Medulla oblongata (tissue), 1 donor: ENCODE results near the gene PTPN21.

Source experiments
- DNase-seq: peaks from one replicate; pipeline ENCODE4 v3.0.0-alpha.2; 2015; ENCODE audit errors: extremely low spot score

PTPN21 gene

GRCh38 chr14:88504602-88505001 is 50.2 kb downstream of the PTPN21 start:
- no peak for DNase-seq

DNA sequence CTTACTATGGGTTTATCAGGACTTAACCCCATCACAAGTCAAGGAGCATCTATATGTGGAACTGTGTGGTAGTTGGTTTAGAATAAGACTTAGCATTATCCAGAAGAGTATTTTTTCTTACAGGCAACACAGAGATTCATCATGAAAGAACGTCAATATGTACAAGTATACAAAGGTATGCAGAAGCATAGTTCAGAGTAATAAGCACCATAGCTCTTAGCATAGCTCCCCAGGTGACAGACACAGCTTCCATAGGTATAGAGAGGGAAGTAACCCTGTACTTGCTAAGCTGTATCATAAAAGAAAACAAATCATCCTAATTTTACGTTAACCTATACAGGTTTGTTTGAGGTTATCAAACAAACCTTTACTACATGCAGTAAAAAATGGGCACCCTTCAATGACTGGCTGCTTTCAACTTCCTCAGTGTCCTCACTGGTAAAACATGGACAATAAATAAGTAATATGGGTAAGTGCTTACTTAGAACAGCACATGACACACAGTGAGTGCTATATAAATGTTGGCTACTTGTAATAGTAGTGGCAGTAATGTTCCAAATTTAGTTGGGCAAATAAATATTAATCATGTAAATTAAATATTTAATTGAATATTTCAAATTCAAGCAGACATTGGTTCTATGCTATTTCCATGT is 50.9 kb downstream of the PTPN21 start:
- DNase-seq = no peak

DNA sequence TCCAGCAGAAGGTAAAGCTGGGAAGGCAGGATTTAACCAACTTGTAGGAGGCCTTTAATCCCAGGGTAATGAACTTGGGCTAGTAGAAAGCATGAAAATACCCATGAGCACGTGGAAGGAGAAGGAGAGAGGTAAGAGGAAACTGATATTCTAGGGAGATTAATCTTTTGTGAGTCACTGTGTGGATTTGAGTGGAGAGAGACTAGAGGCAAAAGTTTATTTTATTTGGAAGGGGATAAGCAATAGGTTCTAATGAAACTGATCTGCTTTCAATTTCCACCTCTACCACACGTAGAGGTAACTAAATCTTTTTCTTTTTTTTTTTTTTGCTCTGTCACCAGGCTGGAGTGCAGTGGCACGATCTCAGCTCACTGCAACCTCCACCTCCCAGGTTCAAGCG is 52.1 kb downstream of the PTPN21 start:
- no peak for DNase-seq

- no peak for DNase-seq
These were observed 54.2 kb downstream of the PTPN21 start for GRCh38 chr14:88500611-88501010.

DNA sequence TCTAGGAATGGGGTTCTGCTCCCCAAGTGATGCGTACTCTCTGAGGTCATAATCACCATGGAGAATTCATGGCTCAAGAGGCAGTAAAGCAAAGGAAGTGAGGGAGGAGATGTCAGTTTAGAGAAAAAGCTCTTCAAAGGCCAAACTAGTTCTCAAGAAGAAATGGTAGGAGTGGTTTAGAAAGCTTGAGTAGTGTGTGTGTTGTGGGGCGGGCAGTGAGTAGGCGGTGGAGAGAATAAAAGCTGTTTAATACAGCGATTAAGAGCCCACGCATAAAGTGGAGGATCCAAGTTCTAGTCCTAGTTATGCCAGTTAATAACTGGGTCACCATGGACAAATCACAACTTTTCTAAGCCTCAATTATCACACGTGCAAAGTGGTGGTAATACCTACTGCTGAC is 55.6 kb downstream of the PTPN21 start:
- DNase-seq = no peak

- peak; percentile 25 for DNase-seq
These were observed 58.4 kb downstream of the PTPN21 start for GRCh38 chr14:88496414-88496813.

- no peak for DNase-seq
These were observed 61.2 kb downstream of the PTPN21 start for GRCh38 chr14:88493392-88494185.

DNA sequence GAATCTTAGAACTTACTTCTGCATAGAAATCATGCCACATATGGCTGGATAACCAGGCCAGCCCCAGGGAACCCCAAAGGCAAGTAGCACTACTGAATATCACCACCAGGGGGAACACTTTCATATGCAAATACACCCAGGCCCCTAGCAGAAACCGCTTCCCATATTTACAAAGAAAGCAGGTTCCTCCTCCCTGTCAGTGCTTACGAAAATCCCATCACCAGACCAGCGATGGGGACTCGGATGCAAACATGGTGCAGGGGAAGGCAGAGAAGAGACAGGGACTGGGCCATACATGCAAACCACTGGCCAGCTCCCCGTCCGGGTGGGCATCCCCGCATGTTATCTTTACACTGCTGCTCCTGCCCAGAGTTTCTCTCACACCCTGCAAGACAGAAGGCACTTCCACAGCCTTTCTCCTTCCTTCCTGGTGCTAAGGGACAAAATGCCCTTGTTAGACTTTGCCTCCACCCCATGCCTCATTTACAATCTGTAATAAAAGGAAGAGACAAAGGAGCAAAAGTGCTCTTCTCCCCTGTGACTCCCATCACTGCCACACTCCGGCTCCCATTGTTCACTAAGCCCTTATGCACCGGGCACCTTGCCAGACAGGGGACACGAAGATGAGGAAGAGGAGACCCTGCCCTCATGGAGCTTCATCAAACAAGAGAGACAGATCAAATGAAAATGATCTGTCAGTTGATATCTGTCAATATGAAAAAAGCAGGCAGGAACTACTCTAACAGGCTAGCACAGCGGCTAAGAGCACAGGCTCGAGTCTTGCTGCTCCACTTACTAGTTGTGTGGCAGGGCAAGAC is 62.3 kb downstream of the PTPN21 start:
- DNase-seq = peak; percentile 90

GRCh38 chr14:88490168-88490567 is 64.6 kb downstream of the PTPN21 start:
- no peak for DNase-seq

- DNase-seq = no peak
These were observed 65.9 kb downstream of the PTPN21 start for GRCh38 chr14:88488897-88489296.

DNA sequence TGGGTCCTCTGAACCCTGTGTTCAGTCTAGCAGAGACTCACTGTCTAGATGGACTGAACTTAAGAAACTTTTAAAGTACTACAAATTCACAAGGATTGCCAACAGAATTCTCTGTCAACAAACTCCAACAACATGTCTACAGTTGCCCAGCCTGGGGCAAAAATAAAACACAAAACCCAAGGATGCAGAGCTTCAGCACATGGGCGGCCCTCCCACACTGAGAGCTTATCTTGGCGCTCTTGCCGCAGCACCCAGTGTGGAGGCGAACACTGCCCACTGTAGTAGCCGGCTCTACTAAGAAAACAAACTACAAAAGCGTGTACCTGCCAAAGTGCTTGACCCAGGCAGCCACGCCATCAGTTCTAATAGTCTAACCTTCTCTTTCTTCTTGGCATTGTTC is 66.7 kb downstream of the PTPN21 start:
- no peak for DNase-seq

- no peak for DNase-seq
These were observed 72.3 kb downstream of the PTPN21 start for GRCh38 chr14:88482524-88482923.

GRCh38 chr14:88481794-88482193 is 73.0 kb downstream of the PTPN21 start:
- DNase-seq = no peak

DNA sequence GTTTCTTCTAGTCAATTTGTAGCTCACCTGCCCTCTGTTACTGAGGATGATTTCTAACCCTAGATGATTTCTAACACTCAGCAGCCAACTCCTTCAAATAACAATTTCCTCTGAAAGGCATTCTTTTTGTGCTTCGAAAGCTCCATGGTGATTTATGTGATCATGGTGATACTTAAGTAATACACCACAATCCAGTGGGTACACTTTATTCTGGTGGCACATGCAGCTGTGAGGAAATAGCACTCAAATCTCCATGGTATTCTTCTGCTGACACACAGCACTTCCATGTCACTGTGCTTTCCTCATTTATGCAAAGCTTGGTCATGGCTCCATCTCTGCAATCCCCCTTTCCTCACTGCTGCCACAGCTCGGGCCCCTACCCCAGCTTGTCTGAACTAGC is 73.7 kb downstream of the PTPN21 start:
- no peak for DNase-seq

GRCh38 chr14:88479574-88479987 is 75.2 kb downstream of the PTPN21 start:
- no peak for DNase-seq

DNA sequence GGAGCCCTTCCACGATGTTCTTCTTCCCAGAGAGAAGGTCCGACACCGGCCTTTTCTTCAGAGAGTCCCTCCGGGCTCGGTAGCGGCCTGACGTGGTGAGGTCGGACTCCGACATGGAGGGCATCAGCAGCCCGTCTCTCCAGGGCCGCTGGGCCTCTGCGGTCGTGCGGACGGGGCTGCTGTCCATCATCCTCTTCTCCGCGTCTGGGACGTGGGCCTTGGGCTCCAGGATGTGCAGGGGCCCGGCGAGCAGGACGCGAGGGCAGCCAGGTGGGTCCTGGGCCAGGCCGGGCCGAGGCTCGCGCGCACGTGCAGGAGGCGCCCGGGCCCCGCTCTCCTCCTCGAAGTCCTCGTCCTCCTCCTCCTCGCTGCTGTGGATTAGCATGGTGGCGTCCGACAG is 75.9 kb downstream of the PTPN21 start:
- no peak for DNase-seq

DNA sequence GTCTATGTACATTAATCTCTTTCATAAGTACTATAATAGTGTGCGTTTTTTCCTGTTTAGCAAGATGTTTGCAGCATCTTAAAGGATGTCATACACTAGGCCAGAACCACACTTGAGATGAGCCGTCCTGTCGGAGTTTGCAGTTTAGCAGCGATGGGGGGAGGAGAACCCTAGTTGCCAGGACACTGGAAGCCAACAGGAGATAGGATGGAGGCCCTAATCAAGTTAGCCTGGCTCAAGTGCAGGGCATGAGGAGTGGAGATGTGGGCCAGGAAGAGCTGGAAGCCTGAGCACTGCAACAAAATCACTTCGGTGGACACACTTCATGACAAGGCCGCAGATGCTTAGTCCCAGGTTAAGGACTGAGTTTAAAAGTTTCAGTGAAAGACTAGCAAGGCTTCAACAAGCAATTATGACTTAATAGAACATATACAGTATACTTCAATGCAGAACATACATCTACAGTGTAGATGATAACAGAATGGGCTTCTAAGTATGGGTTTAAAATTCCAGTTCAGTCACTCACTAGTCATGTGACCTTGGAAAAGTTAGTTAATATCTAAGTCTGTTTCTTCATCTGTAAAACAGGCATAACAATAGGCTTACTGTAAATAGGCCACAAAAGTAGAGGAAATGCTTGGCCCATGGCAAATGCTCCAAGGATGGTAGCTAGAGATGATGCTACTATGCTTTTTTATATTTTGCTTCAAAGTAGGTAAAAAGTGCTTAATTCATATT is 77.1 kb downstream of the PTPN21 start:
- DNase-seq = no peak

DNA sequence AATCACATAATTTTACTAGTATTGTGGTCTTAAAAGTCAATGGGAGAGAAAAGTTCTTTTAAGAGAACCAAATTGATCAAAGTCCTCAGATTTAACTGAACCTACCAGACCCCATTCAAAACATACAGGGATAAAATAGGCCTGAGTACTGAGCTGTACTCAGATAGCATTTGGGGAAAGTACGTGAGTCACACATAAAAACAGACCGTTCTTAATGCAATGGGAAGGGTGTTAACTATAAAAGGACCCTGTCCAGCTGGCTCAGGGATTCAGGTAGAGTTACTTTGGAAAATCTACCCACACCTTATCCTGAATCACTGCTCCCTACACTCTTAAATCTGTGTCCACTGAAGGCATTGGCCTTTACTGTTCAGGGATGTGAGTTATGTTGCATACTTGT is 78.0 kb downstream of the PTPN21 start:
- no peak for DNase-seq

DNA sequence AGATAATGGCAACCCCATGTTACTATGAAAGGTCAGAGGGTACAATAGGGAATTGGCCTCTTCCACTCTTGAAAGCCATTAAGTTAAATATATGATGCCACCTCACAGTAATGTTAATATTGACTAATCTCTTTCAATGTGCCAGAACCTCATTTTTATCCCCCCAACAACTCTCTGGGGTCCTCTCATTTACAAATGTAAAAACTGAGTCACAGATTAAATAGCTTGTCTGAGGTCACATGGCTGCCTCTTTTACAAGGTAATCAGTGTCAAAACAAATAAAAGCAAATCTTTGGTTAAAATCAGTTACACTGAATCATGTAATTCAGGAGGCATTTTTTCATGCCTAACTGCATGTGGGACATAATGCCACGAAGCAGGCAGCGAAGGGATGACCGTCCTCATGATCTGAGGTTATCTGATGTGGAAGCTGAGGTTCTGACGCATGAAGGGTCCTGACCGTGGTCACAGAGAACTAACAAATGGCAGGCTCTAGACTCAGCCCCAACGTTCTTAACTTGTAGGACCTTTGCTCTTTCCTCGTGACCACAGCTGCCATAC is 78.5 kb downstream of the PTPN21 start:
- no peak for DNase-seq

- no peak for DNase-seq
These were observed 81.0 kb downstream of the PTPN21 start for GRCh38 chr14:88473791-88474190.
